GM19438 (cell line): Measurements from ENCODE around the gene ZNF280B.
A peak's percentile ranks its signal among the peaks of the same experiment; 100 is the strongest.

ENCODE experiments used
- ATAC-seq: cut with Tn5 transposase; IDR thresholded peaks from one replicate; pipeline ENCODE4 v1.9.1; 2021; ENCODE audit warnings: low read depth; ENCODE audit not compliant: unreplicated experiment

The ZNF280B gene

DNA sequence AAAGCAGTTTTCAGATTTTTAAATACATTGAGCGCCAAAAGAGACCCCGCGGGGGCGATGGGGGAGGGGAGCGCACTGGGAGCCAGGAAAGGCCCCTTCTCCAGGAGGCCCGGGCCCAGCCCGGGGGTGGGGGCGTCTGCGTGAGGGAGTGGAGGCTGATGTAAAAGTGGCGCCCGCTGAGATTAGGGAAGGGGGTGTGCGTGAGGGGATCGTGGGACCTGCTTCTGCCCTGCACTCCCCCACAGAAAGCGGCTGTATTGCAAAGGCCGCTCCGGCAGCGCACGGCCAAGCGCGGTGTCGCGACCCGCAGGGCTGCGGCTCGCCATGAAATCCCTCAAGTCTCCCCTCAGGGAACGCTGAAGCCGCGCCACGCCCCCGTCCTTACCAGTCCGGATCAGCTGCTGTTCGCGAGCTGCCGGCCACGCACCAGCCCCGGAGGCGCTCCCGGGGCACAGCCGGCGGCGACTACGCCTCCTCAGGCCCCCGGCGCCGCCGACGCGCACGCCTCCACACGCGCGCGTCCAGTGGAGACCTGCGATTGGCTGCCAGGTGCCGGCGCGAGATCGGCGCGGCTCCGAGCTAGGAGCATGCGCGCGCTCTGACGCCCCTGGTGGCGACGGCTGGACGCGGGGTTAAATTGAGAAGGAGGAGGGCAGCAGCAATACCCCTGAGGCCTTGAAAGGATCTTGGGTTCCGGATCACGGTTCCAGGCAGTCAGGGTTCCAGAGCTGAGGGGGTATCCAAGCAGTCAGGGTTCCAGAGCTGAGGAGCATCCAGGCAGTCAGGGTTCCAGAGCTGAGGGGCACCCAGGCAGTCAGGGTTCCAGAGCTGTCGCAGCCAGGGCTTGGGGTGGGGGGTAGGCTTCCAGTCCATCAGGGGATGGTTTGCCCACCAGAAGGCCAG is at the start of gene ZNF280B:
Gene ZNF280B (minus strand): TSS at position 469 of the 903 bp plus-strand sequence. CDS start 19,344 bp downstream, outside the sequence.
- peak; percentile 90 for ATAC-seq

- ATAC-seq = no peak
These were observed 48.7 kb upstream of the ZNF280B start for GRCh38 chr22:22556995-22557925.

DNA sequence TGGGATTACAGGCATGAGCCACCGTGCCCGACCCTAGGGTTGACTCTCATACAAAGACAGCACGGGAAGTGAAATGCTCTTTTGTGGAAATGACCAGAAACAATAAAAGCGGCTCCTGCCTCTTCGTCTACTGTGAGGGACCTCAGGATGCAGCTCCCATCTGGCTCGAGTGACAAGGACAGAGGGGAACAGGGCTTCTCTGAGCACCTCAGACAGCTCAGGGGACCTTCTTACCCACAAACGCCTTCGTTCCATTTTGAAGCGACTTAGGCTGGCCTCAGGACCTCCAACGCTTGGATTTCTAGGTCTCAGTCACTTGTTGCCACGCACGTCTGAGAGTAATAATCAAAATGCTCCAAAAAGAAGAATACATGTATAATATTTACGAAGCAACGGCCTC is 48.0 kb upstream of the ZNF280B start:
- no peak for ATAC-seq

- ATAC-seq = no peak
These were observed 47.1 kb upstream of the ZNF280B start for GRCh38 chr22:22555596-22555995.

GRCh38 chr22:22554587-22555284 is 46.2 kb upstream of the ZNF280B start:
- ATAC-seq = no peak

- no peak for ATAC-seq
These were observed 45.4 kb upstream of the ZNF280B start for GRCh38 chr22:22553735-22554586.

- no peak for ATAC-seq
These were observed 44.6 kb upstream of the ZNF280B start for GRCh38 chr22:22553141-22553540.

DNA sequence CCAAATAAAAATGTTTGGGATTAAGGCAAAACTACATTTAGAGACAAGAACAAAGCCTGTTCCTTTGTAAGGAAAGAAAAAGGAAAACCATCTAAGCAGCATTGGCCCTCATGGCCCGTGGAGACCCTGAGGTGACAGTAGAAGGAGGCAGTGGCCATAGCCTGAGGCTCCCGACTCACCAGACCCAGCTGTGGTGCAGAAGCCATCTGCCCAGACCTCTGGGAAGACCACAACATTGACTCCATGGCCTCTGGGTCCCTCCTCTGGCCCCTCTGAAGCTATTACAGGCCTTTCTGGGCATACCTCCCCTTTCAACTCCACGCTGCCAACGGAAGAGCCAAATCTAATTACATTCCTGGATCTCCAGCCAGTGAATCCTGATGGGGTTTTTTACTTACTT is 44.1 kb upstream of the ZNF280B start:
- ATAC-seq = no peak

DNA sequence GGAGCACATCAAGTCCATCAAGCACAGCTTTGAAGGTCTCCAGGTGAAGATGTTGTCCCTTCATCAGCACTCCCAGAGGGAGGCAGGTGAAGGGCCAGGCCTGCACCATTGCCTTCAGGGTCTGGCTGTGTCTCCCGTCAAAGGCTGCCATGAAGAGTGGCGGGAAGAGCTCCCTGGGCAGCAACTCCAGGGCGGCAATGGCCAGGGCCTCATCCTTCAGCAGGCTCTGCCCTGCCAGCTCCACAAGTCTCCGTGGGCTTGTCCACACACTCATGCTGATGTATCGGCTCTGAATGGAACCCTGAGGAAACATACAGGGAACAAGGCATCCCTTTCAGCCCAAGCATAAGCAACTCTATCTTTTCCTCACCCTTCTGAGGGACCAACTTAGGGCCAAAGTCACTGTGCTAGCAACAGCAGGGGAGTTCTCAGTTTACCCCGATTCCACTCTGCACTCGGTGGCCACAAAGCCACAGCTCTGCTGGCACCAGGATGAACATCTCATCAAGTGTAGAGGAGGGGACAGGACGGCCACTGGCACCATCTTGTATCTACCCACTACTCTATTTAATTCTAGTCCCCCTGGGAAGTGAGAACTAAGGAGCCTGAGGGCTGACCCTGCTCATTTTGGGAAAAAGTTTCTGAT is 42.4 kb upstream of the ZNF280B start:
- ATAC-seq = no peak

DNA sequence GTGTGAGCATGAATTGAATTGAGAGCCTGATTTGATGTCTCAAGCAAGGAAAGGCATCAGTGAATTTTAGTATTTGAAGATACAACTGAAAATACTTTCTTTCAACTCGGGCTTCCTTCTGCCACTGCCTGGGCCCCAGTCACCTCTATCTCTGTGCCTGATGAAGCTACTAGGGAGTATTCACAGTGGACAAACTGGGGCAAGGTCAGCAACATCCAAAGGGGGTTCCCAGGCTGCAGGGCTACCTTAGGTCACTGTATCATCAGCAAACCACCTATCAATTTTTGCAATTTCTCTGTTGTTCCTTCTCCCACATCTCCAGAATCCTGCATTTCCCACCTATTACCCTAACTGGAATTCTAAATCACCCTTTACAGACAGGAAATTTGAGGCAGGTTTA is 40.4 kb upstream of the ZNF280B start:
- no peak for ATAC-seq

DNA sequence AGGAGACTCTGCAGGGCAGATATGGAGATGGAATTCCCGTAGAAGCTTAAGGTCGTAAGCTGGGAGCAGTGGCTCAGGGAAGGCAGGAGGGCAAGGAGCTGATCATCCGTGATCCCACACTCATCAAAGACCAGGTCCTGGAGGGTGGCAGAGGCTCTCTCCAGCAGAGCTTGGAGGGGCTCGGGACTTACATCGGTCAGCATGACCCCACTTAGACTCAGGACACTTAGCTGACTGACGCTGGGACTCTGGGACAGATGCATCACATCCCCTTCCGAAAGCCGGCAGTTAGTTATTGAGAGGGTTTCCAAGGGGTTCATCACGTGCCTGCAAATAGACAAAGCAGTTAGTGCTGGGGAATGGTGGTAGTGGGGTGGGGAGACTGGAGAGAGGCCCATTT is 39.8 kb upstream of the ZNF280B start:
- ATAC-seq = no peak

DNA sequence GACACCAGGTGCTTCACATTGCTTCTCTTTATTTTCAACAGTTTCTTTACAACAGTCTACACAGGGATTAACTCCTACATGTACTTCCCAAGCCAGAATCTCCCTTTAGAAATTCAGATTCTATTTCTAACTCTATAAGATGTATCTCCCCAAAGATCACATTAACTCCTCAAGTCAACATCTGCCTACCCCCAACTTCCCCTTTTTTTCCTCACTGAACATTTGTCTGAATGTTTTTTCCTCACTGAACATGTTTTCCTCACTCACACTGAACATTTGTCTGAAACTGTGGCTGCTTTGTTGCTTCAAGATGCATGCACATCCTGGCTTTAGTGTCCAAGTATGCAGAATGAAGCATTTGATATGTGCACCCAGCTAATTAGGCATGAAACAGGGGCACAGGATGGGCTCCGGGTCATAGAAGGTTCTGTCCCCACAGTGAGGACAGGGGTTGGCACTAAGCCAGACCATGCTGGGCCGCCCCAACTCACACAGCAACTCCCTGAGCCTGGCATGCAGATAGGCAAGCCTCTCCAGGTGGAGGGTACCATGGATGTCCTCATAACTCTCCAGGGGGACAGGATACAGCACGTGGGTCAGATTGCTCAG is 39.3 kb upstream of the ZNF280B start:
- ATAC-seq = no peak

DNA sequence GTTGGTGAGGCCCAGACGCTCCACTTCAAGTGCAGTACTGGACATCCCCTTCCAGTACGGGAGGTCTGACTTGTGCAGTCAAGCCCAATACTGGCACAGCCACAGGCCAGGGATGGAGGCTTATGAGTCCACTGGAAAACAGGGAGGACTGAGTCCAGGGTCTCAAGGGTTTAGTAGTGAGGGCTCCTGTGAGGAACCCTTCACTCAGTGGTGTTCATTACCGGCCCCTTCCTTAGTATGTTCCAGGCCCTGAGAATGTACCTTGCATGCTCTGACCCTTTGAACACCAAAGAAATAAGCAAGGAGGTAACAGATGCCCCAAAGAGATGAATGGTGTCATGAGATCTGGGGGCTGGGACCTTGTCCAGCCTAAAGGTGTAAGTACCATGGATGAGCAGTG is 38.7 kb upstream of the ZNF280B start:
- no peak for ATAC-seq

- no peak for ATAC-seq
These were observed 37.9 kb upstream of the ZNF280B start for GRCh38 chr22:22546490-22546889.

GRCh38 chr22:22545084-22545483 is 36.5 kb upstream of the ZNF280B start:
- ATAC-seq = no peak

DNA sequence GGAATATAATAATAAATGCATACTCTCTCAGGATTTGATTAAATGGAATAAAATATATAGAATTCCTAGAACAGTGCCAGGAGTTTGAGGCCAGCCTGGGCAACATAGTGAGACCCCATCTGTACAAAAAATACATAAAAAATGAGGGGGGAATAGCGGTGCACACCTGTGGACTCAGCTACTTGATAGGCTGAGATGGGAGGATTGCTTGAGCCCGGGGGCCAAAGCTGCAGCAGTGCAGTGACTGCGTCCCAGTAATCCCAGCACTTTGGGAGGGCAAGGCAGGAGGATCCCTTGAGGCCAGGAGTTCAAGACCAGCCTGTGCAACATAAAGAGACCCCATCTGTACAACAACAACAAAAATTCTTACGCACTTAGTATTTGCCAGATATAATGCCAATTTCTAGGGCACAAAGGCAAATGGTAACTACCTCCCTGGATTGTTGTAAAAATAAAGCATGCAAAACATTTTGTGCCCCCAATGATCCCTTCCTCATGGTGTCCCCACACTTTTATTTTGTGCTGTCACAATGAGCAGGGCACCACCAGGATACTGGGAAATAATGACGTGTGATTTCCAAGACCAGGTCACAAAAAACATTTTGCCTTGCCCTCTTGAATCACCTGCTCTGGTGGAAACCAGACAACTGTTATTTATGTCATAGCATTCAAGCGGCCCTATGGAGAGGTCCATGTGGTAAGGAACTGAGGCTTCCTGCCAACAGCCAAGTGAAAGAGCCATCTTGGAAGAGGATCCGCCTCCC is 29.9 kb upstream of the ZNF280B start:
- no peak for ATAC-seq

DNA sequence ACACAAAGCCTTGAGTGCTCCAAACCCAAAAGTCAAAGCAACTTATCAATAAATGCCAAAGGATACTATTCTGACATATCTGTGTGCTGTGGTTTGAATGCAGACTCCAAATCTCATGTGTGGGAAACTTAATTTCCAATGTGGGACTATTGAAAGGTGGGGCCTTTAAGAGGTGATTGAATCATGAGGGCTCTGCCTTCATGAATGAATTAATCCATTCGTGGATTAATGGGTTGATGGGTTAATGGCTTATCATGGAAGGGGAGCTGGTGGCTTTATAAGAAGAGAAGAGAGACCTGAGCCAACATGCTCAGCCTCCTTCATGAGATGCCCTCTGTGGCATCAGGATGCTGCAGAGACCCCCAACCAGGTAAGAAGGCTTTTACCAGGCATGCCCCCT is 28.4 kb upstream of the ZNF280B start:
- no peak for ATAC-seq

GRCh38 chr22:22536515-22536914 is 28.0 kb upstream of the ZNF280B start:
- no peak for ATAC-seq
